GM12873 (cell line): ENCODE data around the gene MOV10.

Source experiments
- CTCF ChIP-seq: IDR thresholded peaks from 2 replicates; pipeline ENCODE4 v1.5.1; 2012; ENCODE audit warnings: low read depth, mild to moderate bottlenecking, moderate library complexity, low read length, control low read depth; ENCODE audit not compliant: insufficient read depth; ENCODE audit errors: missing control alignments

MOV10 gene

GRCh38 chr1:112634367-112634766, 40.1 kb upstream of the MOV10 start:
- no peak for TF ChIP-seq CTCF

- no peak for TF ChIP-seq CTCF
Measured at GRCh38 chr1:112636056-112636455, 38.4 kb upstream of the MOV10 start.

- TF ChIP-seq CTCF, result no peak
Measured at GRCh38 chr1:112636597-112637253, 37.7 kb upstream of the MOV10 start.

- no peak for TF ChIP-seq CTCF
Measured at GRCh38 chr1:112637254-112638109, 37.0 kb upstream of the MOV10 start.

GRCh38 chr1:112638110-112638428, 36.4 kb upstream of the MOV10 start:
- no peak for TF ChIP-seq CTCF

GRCh38 chr1:112643080-112643479, 31.4 kb upstream of the MOV10 start:
- TF ChIP-seq CTCF, result no peak

- no peak for TF ChIP-seq CTCF
Measured at GRCh38 chr1:112646225-112646624, 28.2 kb upstream of the MOV10 start.
